ENCODE data around the gene CNIH2. TPM values are rescaled to one million over a fixed set of nuclear protein-coding genes. Genes with fewer than 3 reads are reported as not detected.

The CNIH2 gene
- total and polyA plus RNA-seq, 2 of the 8 experiments (the other 6 are each of a cell fraction or from before 2014, with no cell fraction given), result 12.5 to 15.8 TPM

- no peak for TF ChIP-seq RXRA (IDR thresholded peaks at IDR 0.05; ENCODE audit: insufficient read depth, low read depth, low read length)
- no peak for TF ChIP-seq JUND (IDR thresholded peaks at IDR 0.05; ENCODE audit: low read length)
These were observed 43.6 kb downstream of the CNIH2 start (continued) for GRCh38 chr11:66321606-66322005.

Data from H1 (cell line).